Fibroblast of peridontal ligament (primary cell): Measurements from ENCODE around the gene SLC22A31.

Experiments
- DNase-seq: peaks from one replicate; pipeline ENCODE4 v3.0.0-alpha.2; 2010; ENCODE audit errors: extremely low read depth

SLC22A31 gene

DNA sequence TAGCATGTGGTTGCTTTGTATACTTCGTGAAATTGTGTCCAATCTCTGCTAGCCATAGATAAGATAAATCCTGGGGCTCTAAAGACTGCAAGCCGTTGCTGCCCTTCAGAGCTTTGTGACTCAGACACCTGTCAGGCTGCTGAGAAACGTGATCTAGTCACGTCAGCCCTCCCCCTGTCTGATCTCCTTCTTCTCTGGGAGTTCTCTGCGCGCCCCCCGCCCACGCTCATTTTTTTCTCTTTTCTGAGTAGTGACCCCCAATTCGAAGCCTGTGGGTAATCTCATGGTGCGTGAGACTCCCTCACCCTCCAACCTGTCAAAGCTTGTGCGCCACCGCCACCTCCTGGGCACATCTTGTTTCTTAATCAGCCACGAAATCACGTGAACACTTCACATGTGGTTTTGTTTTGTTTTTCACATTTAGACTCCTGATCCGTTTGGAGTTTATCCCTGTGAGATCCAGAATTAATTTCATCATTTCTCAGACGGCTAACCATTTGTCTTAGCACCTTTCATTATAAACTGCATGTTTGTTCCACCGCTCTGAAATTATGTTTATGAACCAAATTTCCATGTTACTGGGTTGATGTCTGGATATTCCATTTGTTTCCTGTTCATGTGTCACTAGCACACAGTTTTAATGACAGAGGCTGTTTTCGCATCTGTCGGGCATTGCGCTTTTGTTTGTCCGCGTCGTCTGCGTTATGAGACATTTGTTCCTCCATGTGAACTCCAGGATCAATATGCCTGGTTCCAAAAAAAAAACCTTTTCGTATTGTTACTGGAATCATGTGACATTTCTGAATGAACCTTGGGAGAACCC is 16.2 kb upstream of the SLC22A31 start:
- peak; percentile 86 for DNase-seq

DNA sequence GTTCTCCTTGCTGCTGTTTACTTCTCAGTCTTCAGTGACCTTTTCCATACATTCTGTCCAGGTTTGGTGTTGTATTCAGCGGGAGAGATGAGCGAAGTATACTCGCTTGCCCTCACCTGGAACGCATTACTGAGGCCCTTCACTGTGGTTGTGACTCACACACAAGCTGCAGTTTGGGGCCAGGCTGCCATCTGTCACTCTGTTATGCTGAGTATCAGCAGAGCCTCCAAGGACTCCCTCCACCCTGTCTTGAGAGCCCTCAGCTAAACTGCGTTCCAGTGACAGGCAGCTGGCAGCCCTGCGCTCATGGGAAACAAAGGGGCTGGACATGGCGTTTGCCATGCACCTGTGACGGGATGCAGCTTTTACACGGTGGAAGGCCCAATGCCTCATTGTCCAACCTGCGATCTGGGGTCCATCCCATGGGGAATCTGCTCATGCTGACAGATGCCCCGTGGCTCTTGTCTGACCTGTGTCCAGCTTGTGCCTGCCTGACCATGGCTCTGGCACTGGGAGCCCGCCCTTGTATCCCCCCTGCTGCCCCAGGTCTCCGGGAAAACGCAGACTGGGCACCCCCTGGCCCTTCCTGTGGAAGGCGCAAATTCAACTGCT is 10.7 kb upstream of the SLC22A31 start:
- DNase-seq = peak; percentile 15

DNA sequence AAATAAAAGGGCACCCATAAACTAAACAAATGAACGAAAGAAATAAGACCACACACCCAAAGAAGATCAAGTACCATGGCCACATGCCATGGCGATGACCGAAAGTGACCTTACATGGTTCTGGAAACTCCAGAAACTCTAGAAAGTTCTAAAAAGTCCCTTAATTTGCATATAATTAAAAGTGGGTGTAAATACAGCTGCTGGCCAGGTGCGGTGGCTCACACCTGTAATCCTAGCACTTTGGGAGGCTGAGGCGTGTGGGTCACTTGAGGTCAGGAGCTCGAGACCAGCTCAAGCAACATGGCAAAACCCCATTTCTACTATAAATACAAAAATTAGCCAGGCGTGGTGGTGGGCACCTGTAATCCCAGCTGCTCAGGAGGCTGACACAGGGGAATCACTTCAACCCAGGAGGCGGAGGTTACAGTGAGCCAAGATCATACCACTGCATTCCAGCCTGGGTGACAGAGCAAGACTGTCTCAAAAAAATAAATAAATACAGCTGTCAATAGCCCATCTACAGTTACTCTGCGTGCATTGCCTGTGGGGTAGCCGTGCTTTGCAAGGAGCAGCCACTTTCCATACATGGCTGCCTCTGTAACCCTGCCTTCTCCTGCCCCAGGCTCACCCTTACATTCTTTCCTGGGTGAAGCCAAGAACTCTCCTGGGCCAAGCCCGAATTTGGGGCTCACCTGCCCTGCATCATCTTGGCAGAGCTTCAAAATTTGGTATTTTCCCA is 10.0 kb upstream of the SLC22A31 start:
- no peak for DNase-seq

DNA sequence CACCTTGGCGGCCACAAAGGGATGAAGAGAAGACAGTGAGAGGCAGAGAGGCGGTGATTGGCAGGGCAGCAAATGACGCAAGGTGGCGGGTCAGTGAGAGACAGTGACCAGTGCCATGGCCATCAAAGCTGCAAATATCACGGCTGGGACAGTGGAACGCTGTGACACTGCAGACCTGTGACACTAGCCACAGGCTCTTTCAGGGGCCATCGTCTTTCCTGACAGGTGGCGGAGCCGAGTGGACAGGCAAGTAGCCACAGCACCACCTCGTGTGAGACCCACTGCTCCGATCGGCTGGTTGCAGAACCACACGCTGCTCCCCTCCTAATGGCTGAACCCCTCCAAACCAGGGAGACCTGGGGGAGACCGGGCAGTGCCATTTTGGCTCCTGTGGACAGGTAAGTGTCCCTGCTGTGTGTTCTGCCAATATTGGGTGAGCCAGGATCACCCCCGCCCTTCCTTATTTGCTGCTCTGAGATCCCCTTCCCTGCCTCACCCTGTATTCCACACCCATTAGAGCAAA is 9.2 kb upstream of the SLC22A31 start:
- no peak for DNase-seq

DNA sequence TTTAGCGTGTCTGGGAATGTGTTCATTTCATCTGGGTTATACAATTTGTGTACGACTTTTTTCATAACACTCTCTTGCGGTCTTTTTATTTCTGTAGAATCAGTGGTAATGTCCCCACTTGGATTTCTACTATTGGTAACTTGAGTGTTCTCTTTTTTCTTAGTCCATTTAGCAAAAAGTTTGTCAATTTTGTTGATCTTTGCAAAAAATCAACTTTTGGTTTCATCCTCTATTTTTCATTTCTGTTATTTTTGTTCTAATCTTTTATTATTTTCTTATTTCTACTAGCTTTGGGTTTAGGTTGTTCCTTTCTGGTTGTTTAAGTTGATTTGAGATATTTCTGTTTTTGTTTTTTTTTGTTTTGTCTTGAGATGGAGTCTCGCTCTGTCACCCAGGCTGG is 7.7 kb upstream of the SLC22A31 start:
- DNase-seq = no peak

DNA sequence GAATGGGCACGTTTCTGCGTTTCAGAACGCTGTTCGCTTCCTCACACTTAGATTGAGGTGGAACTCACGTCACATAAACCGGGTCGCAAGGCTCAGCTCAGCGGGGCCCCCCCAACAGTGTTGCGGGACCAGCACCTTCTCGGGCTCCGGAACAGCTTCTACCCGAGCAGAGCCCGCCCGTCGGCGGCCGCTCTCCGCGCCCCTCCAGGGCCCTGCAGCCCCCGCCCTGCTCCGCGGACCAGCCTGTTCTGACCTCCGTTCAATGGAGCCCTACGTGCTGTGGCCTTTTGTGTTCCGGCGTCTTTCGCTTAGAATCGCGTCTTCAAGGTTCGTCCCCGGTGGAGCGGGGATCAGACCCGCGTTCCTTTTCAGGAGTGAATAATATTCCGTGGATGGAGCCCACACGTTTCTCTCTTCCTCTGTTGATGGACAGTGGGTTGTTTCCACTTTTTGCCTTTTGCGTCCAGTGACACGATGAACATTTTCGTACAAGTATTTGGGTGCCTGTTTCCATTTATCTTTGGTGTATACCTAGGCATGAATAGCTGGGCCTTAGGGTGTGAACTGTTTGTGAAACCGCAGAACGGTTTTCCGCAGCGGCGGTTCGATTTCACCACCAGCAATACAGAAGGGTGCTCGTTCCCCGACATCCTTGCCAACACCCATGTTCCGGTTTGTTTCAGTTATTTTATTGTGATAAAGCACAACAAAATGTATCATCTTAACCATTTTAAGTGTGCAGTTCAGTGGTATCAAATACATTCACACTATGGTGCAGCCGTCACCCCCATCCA is 2.3 kb upstream of the SLC22A31 start:
- DNase-seq = no peak

DNA sequence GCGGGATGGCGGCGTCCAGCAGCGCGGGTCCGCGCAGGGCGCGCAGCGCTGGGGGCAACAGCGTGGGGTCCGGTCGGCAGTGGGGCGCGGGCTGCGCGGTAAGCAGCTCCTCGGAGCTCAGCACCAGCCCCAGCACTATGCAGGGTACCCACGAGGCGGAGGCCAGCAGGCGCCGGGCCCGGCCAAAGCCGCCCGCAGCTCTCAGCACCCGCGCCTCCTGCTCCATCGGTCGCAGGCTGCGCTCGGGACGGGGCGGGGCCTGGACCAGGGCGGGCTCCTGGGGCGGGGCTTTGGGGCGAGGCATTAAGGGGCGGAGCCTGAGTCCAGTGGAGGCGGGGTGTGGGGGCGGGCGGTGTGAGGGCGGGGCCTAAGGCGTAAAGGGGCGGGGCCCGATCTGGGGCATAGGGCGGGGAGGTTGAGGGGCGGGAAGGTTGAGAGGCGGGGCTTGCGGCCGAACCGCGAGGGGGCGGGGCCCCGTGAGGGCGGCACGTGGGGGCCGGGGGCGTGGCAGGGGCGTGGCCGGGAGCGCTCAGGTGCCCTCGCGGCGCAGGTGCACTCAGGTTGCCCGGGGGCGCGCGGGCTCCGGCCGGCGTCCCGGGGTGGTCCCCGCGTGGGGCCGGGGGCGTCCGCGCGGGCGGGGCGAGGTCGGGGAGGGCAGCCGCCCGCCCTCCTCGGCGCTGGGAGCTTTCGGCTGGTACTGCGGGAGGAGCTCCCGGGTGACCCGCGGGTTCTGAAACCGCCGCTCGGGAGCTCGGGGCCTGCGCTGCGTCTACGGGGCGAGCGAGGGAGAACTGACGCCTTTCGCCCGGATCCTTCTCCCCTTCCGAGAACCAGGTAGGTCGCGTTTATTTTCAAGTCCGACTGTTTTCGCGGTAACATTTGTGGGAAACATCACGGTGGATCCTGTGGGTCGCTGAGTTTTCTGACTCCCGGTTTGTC is 1.4 kb upstream of the SLC22A31 start:
- peak; percentile 42 for DNase-seq

DNA sequence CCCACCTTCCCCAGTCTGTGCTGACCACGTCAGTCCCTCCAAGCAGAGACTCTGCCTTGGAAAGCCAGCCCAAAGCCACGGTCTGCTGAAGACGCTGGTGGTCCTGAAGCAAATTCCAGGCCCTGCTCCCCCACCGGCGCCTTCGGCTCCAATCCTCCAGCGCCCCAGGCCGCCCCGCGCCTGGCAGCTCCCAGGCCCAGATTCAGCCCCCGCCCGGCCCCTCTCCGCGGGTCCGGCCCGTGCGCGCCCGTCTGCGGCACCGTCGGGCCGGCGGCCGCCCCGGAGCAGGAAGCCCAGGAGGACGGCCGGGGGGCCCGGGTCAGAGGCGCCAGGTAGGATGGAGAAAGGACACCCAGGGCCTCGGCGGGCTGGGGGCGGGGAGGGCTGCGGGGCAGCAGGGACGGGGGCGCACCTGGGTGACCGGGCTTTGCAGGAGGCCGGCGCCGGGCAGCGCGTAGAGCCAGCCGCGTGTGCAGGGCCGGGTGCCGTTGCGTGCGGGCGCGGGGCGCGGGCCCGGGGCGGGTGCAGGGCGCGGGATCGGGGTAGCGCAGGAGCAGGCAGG is 594 bp upstream of the SLC22A31 start:
- no peak for DNase-seq

DNA sequence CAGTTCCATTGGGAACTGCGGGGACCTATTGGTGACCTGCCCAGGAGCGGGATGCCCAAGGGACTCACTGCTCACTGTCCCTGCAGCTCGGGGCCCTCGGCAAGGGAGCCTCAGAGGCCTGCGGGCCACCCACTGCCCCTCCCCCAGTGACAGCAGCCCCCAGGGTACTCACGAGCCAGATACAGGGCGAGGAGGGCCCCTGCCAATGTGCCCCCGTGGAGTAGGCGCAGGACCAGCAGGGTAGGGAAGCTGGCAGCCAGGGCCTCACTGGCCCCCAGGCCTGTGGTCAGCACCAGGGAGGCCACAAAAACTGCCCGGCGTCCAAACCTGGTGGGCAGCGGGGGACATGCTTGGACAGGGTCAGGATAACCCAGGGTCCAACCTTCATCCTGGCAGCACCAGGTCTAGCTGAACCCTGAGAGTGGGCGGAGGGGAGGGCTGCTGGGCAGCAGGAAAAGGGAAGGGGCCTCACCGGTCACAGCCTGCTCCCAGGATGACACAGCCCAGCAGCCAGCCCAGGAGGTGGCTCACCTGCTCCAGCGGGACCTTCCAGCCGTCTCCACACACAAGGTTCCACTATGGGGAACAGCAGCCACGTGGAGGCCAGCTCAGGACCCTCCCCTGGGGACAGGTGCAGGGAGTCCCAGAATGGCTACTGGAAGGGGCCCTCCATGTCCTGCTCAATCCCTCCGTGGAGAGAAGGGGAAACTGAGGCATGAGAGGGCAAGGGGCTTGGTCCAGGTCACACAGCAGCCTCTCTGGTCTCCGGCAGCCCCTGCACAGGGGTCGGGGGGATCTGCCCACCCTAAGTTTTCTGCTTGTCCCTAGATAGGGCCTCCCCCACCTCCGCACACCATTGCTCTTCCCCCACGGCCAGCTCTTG is 855 bp downstream of the SLC22A31 start:
- DNase-seq = no peak

DNA sequence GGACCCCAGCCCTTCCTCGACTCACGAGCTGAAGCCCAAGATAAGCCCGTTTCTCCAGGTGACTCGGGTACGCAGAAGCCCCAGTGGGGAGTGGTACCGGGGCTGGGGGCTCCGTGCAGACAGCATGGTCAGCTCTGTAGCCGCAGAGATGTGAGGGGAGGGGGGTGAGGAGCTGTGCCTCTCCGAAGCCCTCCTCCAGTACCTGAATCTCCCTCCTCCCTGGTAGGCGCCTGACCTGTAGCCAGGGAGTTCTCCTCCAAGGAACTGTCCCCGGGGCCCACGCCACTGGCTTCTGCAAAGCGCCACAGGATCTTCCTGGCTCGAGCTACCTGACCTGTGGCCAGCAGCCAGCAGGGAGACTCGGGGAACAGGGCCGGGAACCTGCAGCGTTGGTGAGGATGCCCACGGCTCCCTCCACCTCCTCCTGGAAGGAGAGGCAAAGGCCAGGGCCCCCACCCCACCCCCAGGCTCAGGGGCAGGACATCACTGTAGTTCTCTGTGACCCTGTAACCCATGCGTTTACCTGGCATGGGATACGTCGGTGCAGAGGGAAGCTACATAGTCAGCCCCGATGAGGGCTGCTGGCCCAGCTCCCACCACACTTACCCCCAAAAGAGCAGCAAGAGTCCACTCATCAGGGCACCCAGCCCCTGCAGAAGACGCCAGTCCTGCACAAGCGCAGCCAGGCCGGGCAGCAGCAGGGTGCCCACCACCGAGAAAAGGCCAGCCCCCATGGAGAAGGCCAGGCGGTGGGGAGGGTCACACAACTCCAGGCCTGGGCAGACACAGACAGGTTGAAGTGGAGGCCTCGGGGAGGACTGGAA is 1.7 kb downstream of the SLC22A31 start:
- no peak for DNase-seq

DNA sequence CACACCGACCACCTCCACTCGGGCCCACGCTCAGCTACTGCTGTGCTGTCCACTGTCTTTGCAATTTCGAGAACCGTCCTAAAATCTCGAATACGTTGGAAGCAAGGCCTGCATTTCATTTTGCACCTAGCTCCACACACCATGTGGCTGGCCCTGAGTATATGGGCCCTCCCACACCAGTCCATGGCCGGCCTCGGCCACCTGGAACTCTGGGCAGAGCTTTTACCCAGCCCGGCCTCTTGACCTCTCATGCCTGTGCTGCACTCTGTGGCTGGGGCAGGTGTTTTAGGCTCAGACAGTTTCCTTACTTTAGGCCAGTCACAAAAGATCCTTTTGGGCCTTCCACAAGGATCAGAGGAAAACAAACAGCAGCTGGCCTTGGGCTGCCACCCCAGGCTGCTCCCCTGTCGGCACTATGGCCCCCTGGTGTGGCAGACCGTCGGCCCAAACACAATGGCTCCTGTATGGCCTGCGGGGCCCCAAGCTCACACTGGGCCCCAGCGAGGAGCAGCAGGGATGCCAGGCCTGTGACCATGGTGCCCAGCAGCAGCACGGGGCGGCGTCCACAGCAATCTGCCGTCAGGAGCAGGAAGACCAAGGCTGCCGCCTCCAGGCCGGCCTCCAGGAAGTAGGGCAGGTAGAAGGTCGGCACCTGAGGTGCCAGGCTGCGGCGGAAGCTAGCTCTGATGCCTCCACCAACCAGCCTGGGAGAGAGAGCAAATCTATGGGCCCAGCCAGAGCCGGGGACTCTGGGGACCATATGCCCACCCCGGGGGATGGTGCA is 2.5 kb downstream of the SLC22A31 start:
- DNase-seq = no peak

DNA sequence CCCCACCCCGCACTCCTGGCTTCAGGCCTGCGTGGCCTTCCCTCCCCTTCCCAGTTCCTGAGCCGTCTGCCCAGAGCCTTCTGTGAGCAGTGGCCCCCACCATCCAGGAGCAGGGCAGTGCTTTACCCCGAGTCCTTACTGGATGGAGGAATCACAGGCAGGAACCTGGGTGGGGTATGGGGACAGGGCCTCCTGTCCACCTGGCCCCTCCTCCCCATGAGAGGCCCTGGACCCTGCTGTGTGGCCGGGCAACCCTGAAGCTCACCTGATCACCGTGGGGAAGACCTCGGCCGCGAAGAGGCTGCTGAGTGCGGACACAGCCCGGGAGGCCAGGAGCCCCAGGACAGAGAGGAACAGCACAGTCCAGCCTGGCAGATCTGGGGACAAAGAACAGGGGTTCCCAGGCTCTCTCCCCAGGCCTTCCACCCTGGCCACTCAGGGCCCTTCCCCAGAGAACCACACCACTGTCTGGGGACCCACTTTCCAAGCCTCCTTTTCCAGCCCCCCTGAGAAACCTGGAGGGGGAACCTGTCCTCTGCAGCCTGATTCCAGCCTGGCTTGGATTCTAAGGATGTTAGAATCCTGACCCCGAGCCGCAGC is 3.2 kb downstream of the SLC22A31 start:
- no peak for DNase-seq

DNA sequence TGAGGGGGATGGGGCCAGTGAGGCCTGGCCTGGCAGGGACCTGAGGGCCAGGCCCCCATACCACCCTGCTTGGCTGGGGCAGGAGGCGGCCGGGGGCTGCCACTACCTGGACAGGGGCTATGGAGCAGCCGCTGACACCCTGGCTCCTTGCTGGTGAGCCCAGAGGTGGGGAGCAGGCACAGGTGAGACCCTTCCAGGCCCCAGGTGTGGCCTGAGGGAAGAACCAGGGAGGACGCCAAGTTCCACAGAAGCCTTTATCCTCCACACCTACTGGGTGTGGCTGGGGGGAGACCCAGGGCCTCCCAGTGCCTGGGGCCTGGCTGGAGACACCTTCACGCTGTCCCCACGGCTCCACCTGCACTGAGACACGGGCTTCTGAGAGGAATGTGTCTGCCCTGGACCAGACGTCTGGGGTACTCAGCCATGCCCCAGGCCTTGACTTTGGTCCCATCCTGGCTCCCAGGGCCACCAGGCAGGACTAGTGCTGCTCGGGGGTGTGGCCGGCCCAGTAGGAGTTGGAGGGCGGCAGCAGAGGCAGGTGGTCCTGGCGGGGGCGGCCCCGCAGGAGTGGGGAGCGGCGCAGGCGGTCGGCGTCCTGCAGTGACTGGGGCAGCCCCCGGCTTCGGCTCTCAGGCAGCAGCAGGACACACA is 4.7 kb downstream of the SLC22A31 start:
- DNase-seq = no peak

DNA sequence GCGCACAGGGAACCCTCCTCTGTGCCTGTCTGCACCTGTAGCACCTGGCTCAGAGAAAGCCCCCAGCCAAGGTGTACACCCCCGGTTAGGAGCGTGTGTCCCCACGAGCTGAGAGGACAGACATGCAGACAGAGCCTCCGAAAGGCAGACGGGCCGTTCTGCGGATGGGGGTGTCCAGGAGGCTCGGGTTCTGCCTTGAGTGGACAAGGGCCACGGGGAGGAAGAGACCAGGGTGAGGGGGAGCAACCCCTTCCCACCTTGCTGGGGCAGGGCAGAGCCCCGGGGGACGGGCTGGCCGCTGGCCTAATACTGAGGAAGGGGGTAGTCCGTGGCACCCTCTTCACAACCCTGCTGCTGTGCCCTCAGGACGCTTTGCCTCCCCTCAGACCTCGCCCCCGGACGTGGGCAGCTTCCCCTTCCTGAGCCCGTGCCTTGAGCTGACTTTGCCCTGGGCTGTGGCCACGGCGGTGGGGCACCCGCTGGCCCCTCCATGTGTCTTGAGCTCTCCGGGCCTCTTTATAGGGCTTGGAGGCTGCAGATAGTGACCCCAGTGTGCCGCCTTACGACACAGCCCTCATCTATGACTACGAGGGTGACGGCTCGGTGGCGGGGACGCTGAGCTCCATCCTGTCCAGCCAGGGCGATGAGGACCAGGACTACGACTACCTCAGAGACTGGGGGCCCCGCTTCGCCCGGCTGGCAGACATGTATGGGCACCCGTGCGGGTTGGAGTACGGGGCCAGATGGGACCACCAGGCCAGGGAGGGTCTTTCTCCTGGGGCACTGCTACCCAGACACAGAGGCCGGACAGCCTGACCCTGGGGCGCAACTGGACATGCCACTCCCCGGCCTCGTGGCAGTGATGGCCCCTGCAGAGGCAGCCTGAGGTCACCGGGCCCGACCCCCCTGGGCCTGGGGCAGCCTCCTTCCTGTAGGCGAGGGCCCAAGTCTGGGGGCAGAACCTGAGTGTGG is 5.7 kb downstream of the SLC22A31 start:
- no peak for DNase-seq

DNA sequence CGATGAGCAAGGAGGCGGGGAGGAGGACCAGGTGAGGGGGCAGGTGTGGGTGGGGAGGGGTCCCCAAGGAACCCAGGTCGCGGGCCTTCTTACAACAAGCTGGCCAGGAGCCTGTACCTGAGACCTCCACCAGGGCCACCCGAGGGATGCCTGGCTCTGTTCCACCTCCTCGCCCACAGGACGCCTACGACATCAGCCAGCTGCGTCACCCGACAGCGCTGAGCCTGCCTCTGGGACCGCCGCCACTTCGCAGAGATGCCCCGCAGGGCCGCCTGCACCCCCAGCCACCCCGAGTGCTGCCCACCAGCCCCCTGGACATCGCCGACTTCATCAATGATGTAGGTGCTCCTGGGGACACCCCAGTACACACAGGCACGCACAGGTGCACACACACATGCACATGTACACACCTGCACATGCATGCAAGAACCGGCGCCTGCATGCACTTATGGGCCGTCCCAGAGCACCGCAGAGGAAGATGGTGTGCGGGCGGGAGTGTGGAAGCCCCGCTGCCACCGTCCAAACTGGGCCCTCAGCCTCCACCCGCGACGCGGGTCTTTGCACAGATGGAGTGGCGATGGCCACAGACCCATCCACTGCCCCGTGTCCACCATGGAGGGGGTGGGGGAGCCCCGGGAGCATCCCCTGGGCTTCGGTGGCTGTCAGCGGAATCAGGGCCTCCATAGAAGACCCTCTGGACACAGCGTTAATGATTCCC is 6.6 kb downstream of the SLC22A31 start:
- no peak for DNase-seq
